Muscle of back (tissue), 11 donors: ENCODE data around the gene MRPS2. TPM values are rescaled to one million over a fixed set of nuclear protein-coding genes. Genes with fewer than 3 reads are reported as not detected.

Experiments used
- DNase-seq, 3 donors: peaks; one replicate each; pipeline versions ENCODE4 v3.0.0 to v3.0.0-alpha.2; 2013
- polyA plus RNA-seq, 10 donors: library from polyadenylated mRNA; unstranded; fragments of 120-200 nt; gene quantifications; one replicate each; pipeline ENCODE4 v1.2.1, GENCODE V29; 2013; ENCODE audit not compliant: insufficient read length in 10 of 10

Gene MRPS2
- polyA plus RNA-seq, 10 donors = 25.2 to 36.8 (median 30.2) TPM

GRCh38 chr9:135479469-135480052 lies 20.9 kb upstream of the MRPS2 start, which contains the start of gene PPP1R26:
Gene PPP1R26 (plus strand): TSS chr9:135479782. CDS start chr9:135484511, 4,729 bp downstream.
- DNase-seq = peak in 1 of 3 donors; percentile 17

- peak in 1 of 3 donors; percentile 52 for DNase-seq
These were observed 20.2 kb upstream of the MRPS2 start for GRCh38 chr9:135480071-135480939.

GRCh38 chr9:135480940-135481310 lies 19.6 kb upstream of the MRPS2 start:
- DNase-seq = no peak

- DNase-seq = no peak
These were observed 18.3 kb upstream of the MRPS2 start for GRCh38 chr9:135482015-135482754.

GRCh38 chr9:135484460-135485277 lies 15.8 kb upstream of the MRPS2 start:
- DNase-seq = no peak

- no peak for DNase-seq
These were observed 15.1 kb upstream of the MRPS2 start for GRCh38 chr9:135485385-135485784.

- DNase-seq = no peak
These were observed 14.7 kb upstream of the MRPS2 start for GRCh38 chr9:135485832-135486231.

- DNase-seq = no peak
These were observed 14.0 kb upstream of the MRPS2 start for GRCh38 chr9:135486267-135487065.

- DNase-seq = no peak
These were observed 13.0 kb upstream of the MRPS2 start for GRCh38 chr9:135487281-135488012.

- DNase-seq = no peak
These were observed 12.5 kb upstream of the MRPS2 start for GRCh38 chr9:135488013-135488330.

- no peak for DNase-seq
These were observed 12.0 kb upstream of the MRPS2 start for GRCh38 chr9:135488527-135488926.

- no peak for DNase-seq
These were observed 11.1 kb upstream of the MRPS2 start for GRCh38 chr9:135489188-135489906.

- no peak for DNase-seq
These were observed 10.2 kb upstream of the MRPS2 start for GRCh38 chr9:135490166-135490870.

- no peak for DNase-seq
These were observed 9.5 kb upstream of the MRPS2 start for GRCh38 chr9:135490980-135491464.

- DNase-seq = no peak
These were observed 8.7 kb upstream of the MRPS2 start for GRCh38 chr9:135491764-135492163.

- no peak for DNase-seq
These were observed 7.4 kb upstream of the MRPS2 start for GRCh38 chr9:135492886-135493669.

- no peak for DNase-seq
These were observed 5.5 kb upstream of the MRPS2 start for GRCh38 chr9:135494791-135495559.
